ENCODE results near the gene ASIC3.

The ASIC3 gene

GRCh38 chr7:151064454-151064853 is 16.1 kb downstream of the ASIC3 start:
- no peak for DNase-seq (ENCODE audit: low read depth)
- TF ChIP-seq, protein P1, sequence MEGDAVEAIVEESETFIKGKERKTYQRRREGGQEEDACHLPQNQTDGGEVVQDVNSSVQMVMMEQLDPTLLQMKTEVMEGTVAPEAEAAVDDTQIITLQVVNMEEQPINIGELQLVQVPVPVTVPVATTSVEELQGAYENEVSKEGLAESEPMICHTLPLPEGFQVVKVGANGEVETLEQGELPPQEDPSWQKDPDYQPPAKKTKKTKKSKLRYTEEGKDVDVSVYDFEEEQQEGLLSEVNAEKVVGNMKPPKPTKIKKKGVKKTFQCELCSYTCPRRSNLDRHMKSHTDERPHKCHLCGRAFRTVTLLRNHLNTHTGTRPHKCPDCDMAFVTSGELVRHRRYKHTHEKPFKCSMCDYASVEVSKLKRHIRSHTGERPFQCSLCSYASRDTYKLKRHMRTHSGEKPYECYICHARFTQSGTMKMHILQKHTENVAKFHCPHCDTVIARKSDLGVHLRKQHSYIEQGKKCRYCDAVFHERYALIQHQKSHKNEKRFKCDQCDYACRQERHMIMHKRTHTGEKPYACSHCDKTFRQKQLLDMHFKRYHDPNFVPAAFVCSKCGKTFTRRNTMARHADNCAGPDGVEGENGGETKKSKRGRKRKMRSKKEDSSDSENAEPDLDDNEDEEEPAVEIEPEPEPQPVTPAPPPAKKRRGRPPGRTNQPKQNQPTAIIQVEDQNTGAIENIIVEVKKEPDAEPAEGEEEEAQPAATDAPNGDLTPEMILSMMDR (IDR thresholded peaks at IDR 0.05; ENCODE audit: control insufficient read depth, insufficient read depth, low read depth, low read length, missing control alignments) = no peak
- no peak overlapping the region for H3K4me3 ChIP-seq (ENCODE audit: control insufficient read depth, low read depth, low read length)

GRCh38 chr7:151064993-151065392 is 16.7 kb downstream of the ASIC3 start:
- no peak overlapping the region for H3K4me3 ChIP-seq (ENCODE audit: control insufficient read depth, low read depth, low read length)
- no peak for DNase-seq (ENCODE audit: low read depth)
- TF ChIP-seq, protein P1 (IDR thresholded peaks at IDR 0.05; ENCODE audit: control insufficient read depth, insufficient read depth, low read depth, low read length, missing control alignments) = no peak

- TF ChIP-seq, protein P1 (IDR thresholded peaks at IDR 0.05; ENCODE audit: control insufficient read depth, insufficient read depth, low read depth, low read length, missing control alignments) = no peak
- DNase-seq (ENCODE audit: low read depth) = no peak
- no peak overlapping the region for H3K4me3 ChIP-seq (ENCODE audit: control insufficient read depth, low read depth, low read length)
Measured at GRCh38 chr7:151065516-151065915, 17.2 kb downstream of the ASIC3 start.

DNA sequence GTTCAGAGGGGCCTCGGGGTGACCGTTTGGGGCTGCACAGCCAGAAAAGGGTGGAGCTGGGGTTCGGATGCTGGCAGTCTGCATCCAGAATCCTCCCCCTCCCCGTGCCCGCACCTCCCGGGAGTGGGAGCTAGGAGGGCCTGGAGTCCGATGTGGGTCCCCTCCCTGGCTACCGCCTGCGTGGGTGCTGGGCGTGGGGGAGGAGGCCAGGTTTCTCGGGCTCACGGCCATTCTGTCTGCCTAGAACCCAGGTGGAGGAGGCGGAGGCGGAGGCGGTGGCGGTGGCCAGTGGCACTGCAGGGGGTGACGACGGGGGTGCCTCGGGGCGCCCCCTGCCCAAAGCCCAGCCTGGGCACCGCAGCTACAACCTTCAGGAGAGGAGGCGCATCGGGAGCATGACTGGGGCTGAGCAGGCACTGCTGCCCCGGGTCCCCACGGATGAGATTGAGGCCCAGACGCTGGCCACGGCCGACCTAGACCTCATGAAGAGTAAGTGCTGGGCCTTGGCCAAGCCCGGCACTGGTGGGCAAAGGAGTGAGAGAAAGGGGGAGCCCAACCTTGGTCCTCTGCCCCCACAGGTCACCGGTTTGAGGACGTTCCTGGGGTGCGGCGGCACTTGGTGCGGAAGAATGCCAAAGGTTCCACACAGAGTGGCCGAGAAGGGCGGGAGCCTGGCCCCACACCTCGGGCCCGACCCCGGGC is 18.1 kb downstream of the ASIC3 start:
- TF ChIP-seq, protein P1 (IDR thresholded peaks at IDR 0.05; ENCODE audit: control insufficient read depth, insufficient read depth, low read depth, low read length, missing control alignments) = no peak
- DNase-seq (ENCODE audit: low read depth) = no peak
- no peak overlapping the region for H3K4me3 ChIP-seq (ENCODE audit: control insufficient read depth, low read depth, low read length)

- no peak for DNase-seq (ENCODE audit: low read depth)
- TF ChIP-seq, protein P1 (IDR thresholded peaks at IDR 0.05; ENCODE audit: control insufficient read depth, insufficient read depth, low read depth, low read length, missing control alignments) = no peak
- no peak overlapping the region for H3K4me3 ChIP-seq (ENCODE audit: control insufficient read depth, low read depth, low read length)
Measured at GRCh38 chr7:151068069-151068773, 19.9 kb downstream of the ASIC3 start.

- TF ChIP-seq, protein P1 (IDR thresholded peaks at IDR 0.05; ENCODE audit: control insufficient read depth, insufficient read depth, low read depth, low read length, missing control alignments) = no peak
- H3K4me3 ChIP-seq (ENCODE audit: control insufficient read depth, low read depth, low read length) = no peak overlapping the region
- no peak for DNase-seq (ENCODE audit: low read depth)
Measured at GRCh38 chr7:151069841-151070573, 21.7 kb downstream of the ASIC3 start.

All from AG09309 (cell line).